ENCODE data around the gene SIK3. TPM values are rescaled to one million over a fixed set of nuclear protein-coding genes. Genes with fewer than 3 reads are reported as not detected.

SIK3 gene
- total and polyA plus RNA-seq, 3 experiments from 2014 or later: 33.9 to 48.7 (median 42.8) TPM

DNA sequence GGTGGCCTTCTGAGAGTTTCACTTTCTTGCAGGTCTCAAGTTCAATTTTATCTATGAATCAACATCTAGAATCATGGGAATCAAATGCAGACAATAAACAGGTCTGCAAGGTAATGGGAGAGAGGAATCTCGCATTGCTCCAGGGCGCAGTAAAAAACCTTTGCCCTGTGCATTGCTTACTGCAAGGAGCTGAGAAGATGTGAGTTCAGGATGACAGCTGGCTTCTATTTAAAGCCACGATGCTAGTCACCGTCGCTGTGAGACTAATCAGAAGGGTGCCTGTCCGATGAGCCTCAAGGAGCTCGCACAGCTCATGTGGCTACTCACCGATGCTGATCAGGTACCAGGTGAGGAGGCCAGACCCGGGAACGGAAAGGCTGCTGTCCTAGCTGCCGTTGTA lies 230.6 kb downstream of the SIK3 start:
- ChIA-PET CTCF (interaction anchor here (1.1 to 1.5 kb wide), 3 partner anchors 13 to 238 kb away, joined by 3 to 7 read pairs (median 5); no protein-coding TSS in a partner anchor), POLR2A (no interaction called here)
- Mint-ChIP-seq H3K4me1 (peaks cover 0 to 4% (median 4%) of the 10 kb centered on the region in 3 donors), H3K27ac (peak overlapping the region in 4 of 8 donors; percentile 25 to 64 (median 38)), H3K27me3 (no peaks in the 10 kb centered on the region), H3K36me3 (peaks cover 11 to 97% (median 49%) of the 10 kb centered on the region in 3 donors), H3K9me3 (no peaks in the 10 kb centered on the region), H3K4me3 (no peak overlapping the region)
- H3K36me3 ChIP-seq (ENCODE audit: insufficient read depth, low read length): peaks cover 66% of the 10 kb centered on the region
- no peak for DNase-seq
- no peak overlapping the region for H3K27ac ChIP-seq (ENCODE audit: low read depth, low read length)
- H3K9me3 ChIP-seq (ENCODE audit: low read length): no peaks in the 10 kb centered on the region
- no peaks in the 10 kb centered on the region for H3K27me3 ChIP-seq (ENCODE audit: insufficient read depth, low read length, poor library complexity, severe bottlenecking)
- H3K4me1 ChIP-seq (ENCODE audit: insufficient read depth, low read length): no peaks in the 10 kb centered on the region
- no peak overlapping the region for H3K4me3 ChIP-seq (ENCODE audit: low read length)

DNA sequence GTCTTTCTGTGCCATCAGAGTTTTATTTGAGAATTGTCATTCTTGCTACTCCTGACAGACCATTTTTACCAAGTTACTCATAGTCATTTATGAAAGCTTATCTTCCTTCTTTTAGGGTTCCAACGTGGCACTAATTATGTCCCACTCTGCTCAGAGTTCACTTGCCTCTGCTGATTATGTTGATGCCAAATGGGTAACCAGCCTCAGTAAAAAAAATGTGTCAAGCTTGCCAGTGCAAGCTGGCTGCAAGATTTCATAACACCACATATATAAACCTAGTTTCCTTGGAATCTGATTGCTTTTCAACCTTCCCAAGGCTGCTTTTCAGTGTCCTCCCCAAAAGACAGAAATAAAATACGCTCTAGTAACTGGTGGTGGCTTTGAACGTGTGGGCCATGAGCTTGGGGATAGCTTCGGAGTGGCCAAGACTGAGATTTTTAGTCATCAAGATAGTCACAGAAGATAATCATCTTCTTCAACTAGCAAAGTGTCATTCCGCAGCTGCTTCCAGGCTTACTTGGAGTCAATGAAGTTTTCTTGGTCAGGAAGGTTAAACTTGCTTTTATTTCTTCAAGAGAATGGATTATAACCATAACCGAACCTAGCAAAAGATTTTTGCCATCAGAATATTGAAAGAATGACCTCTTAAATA lies 231.3 kb downstream of the SIK3 start:
- H3K36me3 ChIP-seq (ENCODE audit: insufficient read depth, low read length): peaks cover 71% of the 10 kb centered on the region
- H3K4me1 ChIP-seq (ENCODE audit: insufficient read depth, low read length): no peaks in the 10 kb centered on the region
- ChIA-PET POLR2A (no interaction called here), CTCF (interaction anchor here (1.2 to 1.5 kb wide), 2 partner anchors 31 to 239 kb away, joined by 3 to 7 read pairs; no protein-coding TSS in a partner anchor)
- no peaks in the 10 kb centered on the region for H3K9me3 ChIP-seq (ENCODE audit: low read length)
- Mint-ChIP-seq H3K36me3 (peaks cover 10 to 98% (median 48%) of the 10 kb centered on the region in 3 donors), H3K9me3 (no peaks in the 10 kb centered on the region), H3K27ac (peak overlapping the region in 1 of 8 donors; percentile 25), H3K27me3 (no peaks in the 10 kb centered on the region), H3K4me3 (no peak overlapping the region), H3K4me1 (peaks cover 0 to 4% (median 4%) of the 10 kb centered on the region in 3 donors)
- no peak for DNase-seq
- no peak overlapping the region for H3K4me3 ChIP-seq (ENCODE audit: low read length)
- H3K27ac ChIP-seq (ENCODE audit: low read depth, low read length): no peak overlapping the region
- no peaks in the 10 kb centered on the region for H3K27me3 ChIP-seq (ENCODE audit: insufficient read depth, low read length, poor library complexity, severe bottlenecking)

DNA sequence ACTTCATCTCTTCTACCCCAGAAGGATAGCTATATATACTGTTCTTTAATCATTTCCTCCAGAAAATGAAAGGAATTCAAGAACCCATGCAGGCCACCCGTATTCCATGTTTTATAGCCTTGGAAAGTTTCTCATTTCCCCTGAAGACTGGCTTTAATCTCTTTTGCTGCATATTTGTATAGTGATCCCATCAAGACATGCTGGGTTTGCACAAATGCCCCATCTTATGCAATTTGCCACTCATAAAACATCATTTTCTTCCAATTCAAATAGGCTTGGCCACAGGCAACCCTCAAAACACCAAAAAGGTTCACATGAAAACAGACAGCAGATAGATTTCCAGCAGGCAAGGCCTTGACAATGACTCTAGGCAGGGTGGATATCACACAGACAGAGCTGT lies 232.5 kb downstream of the SIK3 start:
- CTCF ChIA-PET: no interaction called here
- POLR2A ChIA-PET: no interaction called here
- Mint-ChIP-seq H3K4me1 (peaks cover 0 to 5% (median 0%) of the 10 kb centered on the region in 3 donors), H3K36me3 (peaks cover 12 to 98% (median 47%) of the 10 kb centered on the region in 3 donors), H3K4me3 (no peak overlapping the region), H3K27me3 (no peaks in the 10 kb centered on the region), H3K27ac (peak overlapping the region in 4 of 8 donors; percentile 17 to 65 (median 39)), H3K9me3 (no peaks in the 10 kb centered on the region)
- H3K4me1 ChIP-seq (ENCODE audit: insufficient read depth, low read length): no peaks in the 10 kb centered on the region
- no peak overlapping the region for H3K4me3 ChIP-seq (ENCODE audit: low read length)
- no peak for DNase-seq
- H3K27ac ChIP-seq (ENCODE audit: low read depth, low read length): no peak overlapping the region
- no peaks in the 10 kb centered on the region for H3K27me3 ChIP-seq (ENCODE audit: insufficient read depth, low read length, poor library complexity, severe bottlenecking)
- H3K9me3 ChIP-seq (ENCODE audit: low read length): no peaks in the 10 kb centered on the region
- H3K36me3 ChIP-seq (ENCODE audit: insufficient read depth, low read length): peaks cover 79% of the 10 kb centered on the region

DNA sequence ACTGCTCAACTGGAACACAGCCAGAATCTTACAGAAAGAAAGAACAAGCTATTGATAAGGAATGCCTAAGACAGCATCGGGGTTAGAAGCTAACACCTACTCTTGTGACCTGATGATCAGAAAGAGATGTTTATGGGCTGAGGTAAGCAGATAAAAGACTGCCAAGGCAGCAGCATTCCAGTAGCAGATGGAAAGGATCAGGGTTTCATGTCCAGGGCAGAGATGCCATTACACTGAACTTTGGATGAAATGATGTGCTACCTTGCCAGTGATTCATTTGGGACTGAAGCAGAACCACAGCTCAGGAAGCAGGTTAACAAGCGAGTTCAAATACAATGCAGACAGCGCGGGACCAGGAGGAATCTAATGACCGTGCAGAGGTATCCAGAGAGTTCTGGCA lies 233.7 kb downstream of the SIK3 start:
- H3K9me3 Mint-ChIP-seq: no peaks in the 10 kb centered on the region
- H3K36me3 Mint-ChIP-seq: peaks cover 12 to 97% (median 41%) of the 10 kb centered on the region in 3 donors
- H3K27ac Mint-ChIP-seq: peak overlapping the region in 6 of 8 donors; percentile 7 to 84 (median 52)
- no peak for DNase-seq
- no peaks in the 10 kb centered on the region for H3K4me1 ChIP-seq (ENCODE audit: insufficient read depth, low read length)
- H3K9me3 ChIP-seq (ENCODE audit: low read length): no peaks in the 10 kb centered on the region
- H3K4me3 Mint-ChIP-seq: no peak overlapping the region
- H3K36me3 ChIP-seq (ENCODE audit: insufficient read depth, low read length): peaks cover 71% of the 10 kb centered on the region
- ChIA-PET POLR2A (no interaction called here), CTCF (interaction anchor here (1.0 to 1.5 kb wide), 2 partner anchors 15 to 29 kb away, joined by 3 read pairs; no protein-coding TSS in a partner anchor)
- no peaks in the 10 kb centered on the region for H3K27me3 ChIP-seq (ENCODE audit: insufficient read depth, low read length, poor library complexity, severe bottlenecking)
- no peak overlapping the region for H3K4me3 ChIP-seq (ENCODE audit: low read length)
- H3K27me3 Mint-ChIP-seq: no peaks in the 10 kb centered on the region
- peaks cover 0 to 2% (median 0%) of the 10 kb centered on the region in 3 donors for H3K4me1 Mint-ChIP-seq
- H3K27ac ChIP-seq (ENCODE audit: low read depth, low read length): no peak overlapping the region

DNA sequence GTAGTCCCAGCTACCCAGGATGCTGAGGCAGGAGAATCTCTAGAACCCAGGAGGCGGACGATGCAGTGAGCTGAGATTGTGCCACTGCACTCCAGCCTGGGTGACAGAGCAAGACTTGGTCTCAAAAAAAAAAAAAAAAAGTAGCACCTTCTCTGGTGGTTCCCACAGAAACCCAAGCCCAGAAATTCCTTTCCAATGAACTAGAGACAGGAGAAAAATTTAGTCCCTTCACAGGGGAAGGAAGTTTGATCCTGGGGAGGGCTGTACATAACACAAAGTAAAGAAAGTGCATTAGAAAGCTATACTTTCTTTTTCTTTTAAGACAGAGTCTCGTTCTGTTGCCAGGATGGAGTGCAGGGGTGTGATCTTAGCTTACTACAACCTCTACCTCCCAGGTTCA lies 235.3 kb downstream of the SIK3 start:
- POLR2A ChIA-PET: no interaction called here
- H3K36me3 ChIP-seq (ENCODE audit: insufficient read depth, low read length): peaks cover 71% of the 10 kb centered on the region
- peaks cover 12 to 97% (median 44%) of the 10 kb centered on the region in 3 donors for H3K36me3 Mint-ChIP-seq

DNA sequence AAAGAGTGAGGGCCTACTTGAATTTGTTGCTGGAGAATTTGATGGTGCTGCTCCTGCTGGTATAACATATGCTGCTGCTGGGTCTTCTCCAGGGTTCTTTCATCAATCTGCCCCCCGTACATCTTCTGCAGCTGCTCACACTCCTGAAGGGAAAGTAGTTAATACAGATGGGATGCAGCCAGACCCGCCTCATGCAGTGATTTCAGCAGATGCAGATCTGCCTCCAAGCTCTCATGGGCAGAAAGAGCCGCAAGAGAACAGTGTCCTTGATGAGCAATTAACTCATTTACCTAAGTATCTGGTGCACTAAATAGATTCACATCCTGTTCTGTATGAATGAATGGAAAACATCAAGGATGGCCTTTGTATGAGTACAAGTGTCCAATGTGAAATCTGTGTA lies 236.0 kb downstream of the SIK3 start:
- peaks cover 2 to 6% (median 5%) of the 10 kb centered on the region in 3 donors for H3K4me1 Mint-ChIP-seq
- ChIA-PET POLR2A (no interaction called here), CTCF (interaction anchor here (0.7 to 2.8 kb wide), 3 partner anchors 26 to 41 kb away, joined by 3 to 11 read pairs (median 3); no protein-coding TSS in a partner anchor)
- H3K27me3 Mint-ChIP-seq: no peaks in the 10 kb centered on the region
- peak overlapping the region in 5 of 8 donors; percentile 14 to 95 (median 38) for H3K27ac Mint-ChIP-seq
- H3K9me3 Mint-ChIP-seq: no peaks in the 10 kb centered on the region
- Histone ChIP-seq H3K4me3 (ENCODE audit: low read length) (no peak overlapping the region), H3K9me3 (ENCODE audit: low read length) (no peaks in the 10 kb centered on the region), H3K4me1 (ENCODE audit: insufficient read depth, low read length) (no peaks in the 10 kb centered on the region), H3K27ac (ENCODE audit: low read depth, low read length) (no peak overlapping the region), H3K27me3 (ENCODE audit: insufficient read depth, low read length, poor library complexity, severe bottlenecking) (no peaks in the 10 kb centered on the region), H3K36me3 (ENCODE audit: insufficient read depth, low read length) (peaks cover 70% of the 10 kb centered on the region)
- peaks cover 13 to 97% (median 39%) of the 10 kb centered on the region in 3 donors for H3K36me3 Mint-ChIP-seq
- no peak for DNase-seq
- H3K4me3 Mint-ChIP-seq: no peak overlapping the region

More for the DNA sequence above, 235.3 kb downstream of the SIK3 start:
- H3K9me3 ChIP-seq (ENCODE audit: low read length): no peaks in the 10 kb centered on the region
- H3K27ac ChIP-seq (ENCODE audit: low read depth, low read length): no peak overlapping the region
- no peak overlapping the region for H3K4me3 ChIP-seq (ENCODE audit: low read length)
- no peaks in the 10 kb centered on the region for H3K9me3 Mint-ChIP-seq
- no peaks in the 10 kb centered on the region for H3K27me3 ChIP-seq (ENCODE audit: insufficient read depth, low read length, poor library complexity, severe bottlenecking)
- no peak for DNase-seq
- CTCF ChIA-PET: interaction anchor here (0.7 to 2.8 kb wide), 3 partner anchors 27 to 41 kb away, joined by 3 to 11 read pairs (median 3); no protein-coding TSS in a partner anchor
- H3K4me1 Mint-ChIP-seq: peaks cover 0 to 4% (median 0%) of the 10 kb centered on the region in 3 donors
- no peak overlapping the region for H3K4me3 Mint-ChIP-seq
- no peaks in the 10 kb centered on the region for H3K27me3 Mint-ChIP-seq
- H3K4me1 ChIP-seq (ENCODE audit: insufficient read depth, low read length): no peaks in the 10 kb centered on the region
- H3K27ac Mint-ChIP-seq: peak overlapping the region in 1 of 8 donors; percentile 22

DNA sequence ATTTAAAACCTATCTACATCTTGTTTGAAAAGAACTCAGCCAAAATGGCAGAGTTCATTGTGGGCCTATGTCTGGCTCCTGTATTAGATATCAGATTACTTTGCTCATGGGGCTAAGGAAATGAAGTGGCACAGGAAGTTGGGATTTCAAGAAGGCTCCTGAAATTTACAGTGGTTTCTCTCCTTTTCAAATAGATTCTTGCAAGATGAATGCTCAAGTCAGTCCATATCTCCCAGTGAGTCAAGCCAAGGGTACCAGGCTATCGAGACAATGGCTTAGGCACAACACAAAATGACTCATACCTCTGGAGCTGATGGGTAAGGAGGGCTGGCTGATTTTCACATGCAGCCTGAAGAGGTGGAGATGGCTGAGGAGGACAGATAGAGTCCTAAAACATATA lies 236.7 kb downstream of the SIK3 start:
- Histone ChIP-seq H3K27me3 (ENCODE audit: insufficient read depth, low read length, poor library complexity, severe bottlenecking) (no peaks in the 10 kb centered on the region), H3K36me3 (ENCODE audit: insufficient read depth, low read length) (peaks cover 64% of the 10 kb centered on the region), H3K9me3 (ENCODE audit: low read length) (no peaks in the 10 kb centered on the region), H3K4me3 (ENCODE audit: low read length) (no peak overlapping the region), H3K27ac (ENCODE audit: low read depth, low read length) (no peak overlapping the region), H3K4me1 (ENCODE audit: insufficient read depth, low read length) (peaks cover 3% of the 10 kb centered on the region)
- POLR2A ChIA-PET: no interaction called here
- no peak overlapping the region for H3K4me3 Mint-ChIP-seq
- no peak for DNase-seq
- CTCF ChIA-PET: interaction anchor here (2.8 kb wide), 1 partner anchor 26 kb away, joined by 11 read pairs; no protein-coding TSS in a partner anchor
- peaks cover 8 to 12% (median 11%) of the 10 kb centered on the region in 3 donors for H3K4me1 Mint-ChIP-seq
- H3K27me3 Mint-ChIP-seq: no peaks in the 10 kb centered on the region
- peaks cover 16 to 97% (median 37%) of the 10 kb centered on the region in 3 donors for H3K36me3 Mint-ChIP-seq
- no peaks in the 10 kb centered on the region for H3K9me3 Mint-ChIP-seq
- H3K27ac Mint-ChIP-seq: peak overlapping the region in 3 of 8 donors; percentile 4 to 69 (median 44)

DNA sequence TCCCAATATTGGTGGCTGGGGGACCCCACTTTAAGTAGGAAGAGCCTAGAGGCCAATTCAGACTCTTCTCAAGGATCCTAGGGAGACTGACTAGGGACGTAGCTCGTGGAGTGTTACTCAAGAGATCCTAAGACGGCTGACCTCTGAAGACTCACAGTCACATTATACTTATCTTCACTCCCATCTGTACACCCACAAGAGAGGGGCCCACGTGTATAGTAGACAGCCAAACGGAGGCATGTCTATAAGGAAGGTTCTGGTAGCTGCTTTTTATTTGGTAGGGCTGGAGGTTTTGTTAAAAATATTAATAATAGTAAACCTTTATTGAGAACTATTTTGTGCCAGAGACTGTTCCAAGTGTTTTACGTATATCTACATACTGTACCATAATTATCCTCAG lies 237.9 kb downstream of the SIK3 start:
- peaks cover 57% of the 10 kb centered on the region for H3K36me3 ChIP-seq (ENCODE audit: insufficient read depth, low read length)
- no peaks in the 10 kb centered on the region for H3K9me3 Mint-ChIP-seq
- peaks cover 15% of the 10 kb centered on the region for H3K4me1 ChIP-seq (ENCODE audit: insufficient read depth, low read length)
- H3K9me3 ChIP-seq (ENCODE audit: low read length): no peaks in the 10 kb centered on the region
- peaks cover 20 to 23% (median 22%) of the 10 kb centered on the region in 3 donors for H3K4me1 Mint-ChIP-seq
- ChIA-PET CTCF (interaction anchor here (2.1 to 2.2 kb wide), 2 partner anchors 24 to 246 kb away, joined by 8 read pairs; no protein-coding TSS in a partner anchor), POLR2A (no interaction called here)
- H3K36me3 Mint-ChIP-seq: peaks cover 16 to 95% (median 33%) of the 10 kb centered on the region in 3 donors
- no peak overlapping the region for H3K4me3 Mint-ChIP-seq
- no peaks in the 10 kb centered on the region for H3K27me3 Mint-ChIP-seq
- H3K27ac Mint-ChIP-seq: peak overlapping the region in 1 of 8 donors; percentile 26
- no peaks in the 10 kb centered on the region for H3K27me3 ChIP-seq (ENCODE audit: insufficient read depth, low read length, poor library complexity, severe bottlenecking)
- no peak overlapping the region for H3K27ac ChIP-seq (ENCODE audit: low read depth, low read length)
- H3K4me3 ChIP-seq (ENCODE audit: low read length): no peak overlapping the region
- DNase-seq: no peak

All from CD8-positive, alpha-beta memory T cell (primary cell).